ENCODE data around the gene PPP2R5C. TPM values are rescaled to one million over a fixed set of nuclear protein-coding genes. Genes with fewer than 3 reads are reported as not detected.

The PPP2R5C gene
- polyA plus RNA-seq, 3 donors, result 61.9 to 72.5 (median 64.0) TPM

DNA sequence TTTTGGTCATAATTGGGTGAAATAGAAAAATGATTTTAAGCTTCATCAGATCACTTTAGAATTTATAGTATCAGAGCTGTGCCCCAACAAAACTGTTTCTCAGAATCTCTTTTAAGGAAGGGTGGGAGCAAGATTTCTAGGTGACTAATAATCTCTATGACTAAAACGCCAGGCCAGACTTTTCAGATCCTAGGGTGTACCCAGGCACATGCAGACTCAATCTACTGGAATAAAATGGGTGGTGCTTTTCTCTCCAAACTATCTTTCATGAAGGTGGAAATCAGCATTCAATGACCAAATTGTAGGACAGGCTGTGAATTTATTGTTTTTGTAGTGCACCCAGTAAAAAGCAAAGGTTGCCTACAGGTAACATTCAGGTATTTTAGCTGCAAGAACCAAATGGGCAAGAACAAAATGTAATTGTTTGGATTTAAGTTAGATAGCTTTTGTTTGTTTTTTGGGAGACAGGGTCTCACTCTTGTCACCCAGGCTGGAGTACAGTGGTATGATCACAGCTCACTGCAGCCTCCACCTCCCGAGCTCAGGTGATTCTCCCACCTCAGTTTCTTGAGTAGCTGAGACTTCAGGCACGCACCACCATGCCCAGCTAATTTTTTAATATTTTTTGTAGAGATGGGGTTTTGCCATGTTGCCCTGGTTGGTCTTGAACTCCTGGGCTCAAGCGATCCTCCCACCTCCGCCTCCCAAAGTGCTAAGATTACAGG lies 49.5 kb downstream of the PPP2R5C start:
- TF ChIP-seq, protein P1, sequence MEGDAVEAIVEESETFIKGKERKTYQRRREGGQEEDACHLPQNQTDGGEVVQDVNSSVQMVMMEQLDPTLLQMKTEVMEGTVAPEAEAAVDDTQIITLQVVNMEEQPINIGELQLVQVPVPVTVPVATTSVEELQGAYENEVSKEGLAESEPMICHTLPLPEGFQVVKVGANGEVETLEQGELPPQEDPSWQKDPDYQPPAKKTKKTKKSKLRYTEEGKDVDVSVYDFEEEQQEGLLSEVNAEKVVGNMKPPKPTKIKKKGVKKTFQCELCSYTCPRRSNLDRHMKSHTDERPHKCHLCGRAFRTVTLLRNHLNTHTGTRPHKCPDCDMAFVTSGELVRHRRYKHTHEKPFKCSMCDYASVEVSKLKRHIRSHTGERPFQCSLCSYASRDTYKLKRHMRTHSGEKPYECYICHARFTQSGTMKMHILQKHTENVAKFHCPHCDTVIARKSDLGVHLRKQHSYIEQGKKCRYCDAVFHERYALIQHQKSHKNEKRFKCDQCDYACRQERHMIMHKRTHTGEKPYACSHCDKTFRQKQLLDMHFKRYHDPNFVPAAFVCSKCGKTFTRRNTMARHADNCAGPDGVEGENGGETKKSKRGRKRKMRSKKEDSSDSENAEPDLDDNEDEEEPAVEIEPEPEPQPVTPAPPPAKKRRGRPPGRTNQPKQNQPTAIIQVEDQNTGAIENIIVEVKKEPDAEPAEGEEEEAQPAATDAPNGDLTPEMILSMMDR (IDR thresholded peaks at IDR 0.05), result no peak
- H3K9me3 Mint-ChIP-seq, result no peaks in the 10 kb centered on the region
- no peak overlapping the region for H2AFZ ChIP-seq (ENCODE audit: insufficient read depth, low read depth, low read length, poor library complexity, severe bottlenecking)
- DNase-seq, result peak; percentile 63 to 79 (median 77)
- peaks cover 26 to 38% of the 10 kb centered on the region in 2 donors for H3K36me3 Mint-ChIP-seq
- H3K27ac Mint-ChIP-seq, result peak overlapping the region; percentile 99 to 100 (median 100)
- H3K4me3 Mint-ChIP-seq, result peak overlapping the region; percentile 89 to 95
- WGBS (ENCODE audit: insufficient coverage), result no CpG with 5 or more reads among the region's 5 CpGs
- H4K20me1 ChIP-seq (ENCODE audit: insufficient read depth, low read length), result peaks cover 13% of the 10 kb centered on the region
- peaks cover 29% of the 10 kb centered on the region for H3K4me1 Mint-ChIP-seq
- intact Hi-C loops (cut with micrococcal nuclease), result loop anchor here in 1 of 2 donors (2.0 to 5.0 kb wide), 2 partner anchors 14 to 104 kb away; no protein-coding TSS in a partner anchor
- peaks cover 12 to 22% of the 10 kb centered on the region in 2 donors for H3K4me1 ChIP-seq (ENCODE audit: control insufficient read depth in 1 of 2, insufficient read depth in 2 of 2, low read length in 2 of 2)
- H3K27me3 ChIP-seq (ENCODE audit: control insufficient read depth in 2 of 2, insufficient read depth in 2 of 2, low read length in 2 of 2), result no peaks in the 10 kb centered on the region
- H3K4me3 ChIP-seq (replicated peaks in 1 of 3; ENCODE audit: low read depth in 2 of 3, low read length in 3 of 3), result peak overlapping the region; percentile 73 to 99 (median 86)
- peaks cover 0 to 1% (median 0%) of the 10 kb centered on the region in 3 donors for H3K27me3 Mint-ChIP-seq (ENCODE audit: low read depth in 3 of 3)
- no peaks in the 10 kb centered on the region for H3K9me3 ChIP-seq (replicated peaks in 1 of 2; ENCODE audit: control insufficient read depth in 1 of 2, insufficient read depth in 1 of 2, low read length in 2 of 2)
- peaks cover 60% of the 10 kb centered on the region for H3K79me2 ChIP-seq (ENCODE audit: insufficient read depth, low read length)
- peaks cover 11 to 16% of the 10 kb centered on the region in 2 donors for H3K36me3 ChIP-seq (replicated peaks in 1 of 2; ENCODE audit: control insufficient read depth in 1 of 2, insufficient read depth in 2 of 2, low read length in 2 of 2)
- peak overlapping the region; percentile 38 to 99 for H3K27ac ChIP-seq (ENCODE audit: low read depth in 1 of 2, low read length in 2 of 2)
- H3K4me2 ChIP-seq (replicated peaks; ENCODE audit: extremely low read depth, low read length, poor library complexity, severe bottlenecking), result peak overlapping the region; percentile 86
- H3K9ac ChIP-seq (ENCODE audit: insufficient read depth, low read length, poor library complexity, severe bottlenecking), result peak overlapping the region; percentile 92

DNA sequence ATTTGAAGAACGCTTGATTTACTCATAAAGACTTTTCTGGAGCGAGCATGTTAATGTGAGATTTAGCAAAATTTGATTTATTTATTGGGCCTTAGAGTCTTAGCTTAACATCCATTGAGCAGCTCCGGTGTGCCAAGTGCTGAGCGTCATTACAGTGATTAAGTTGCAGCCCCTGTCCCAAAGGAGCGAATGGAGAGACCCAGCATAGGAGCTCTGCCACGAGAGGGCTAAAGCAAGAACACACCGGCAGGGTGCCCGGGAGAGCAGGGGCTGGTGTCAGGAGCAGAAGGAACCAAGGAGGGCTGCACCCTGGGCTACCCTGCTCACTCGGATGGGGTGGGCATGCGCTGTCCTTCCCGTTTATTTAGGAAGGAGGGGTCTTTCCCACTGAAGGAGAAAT lies 50.6 kb downstream of the PPP2R5C start:
- H3K36me3 Mint-ChIP-seq, result peaks cover 29 to 41% of the 10 kb centered on the region in 2 donors
- Histone ChIP-seq H3K4me1 (ENCODE audit: control insufficient read depth in 1 of 2, insufficient read depth in 2 of 2, low read length in 2 of 2) (peaks cover 12 to 22% of the 10 kb centered on the region in 2 donors), H3K4me3 (replicated peaks in 1 of 3; ENCODE audit: low read depth in 2 of 3, low read length in 3 of 3) (peak overlapping the region in 1 of 3 experiments; percentile 86), H2AFZ (ENCODE audit: insufficient read depth, low read depth, low read length, poor library complexity, severe bottlenecking) (no peak overlapping the region), H3K27ac (ENCODE audit: low read depth in 1 of 2, low read length in 2 of 2) (peak overlapping the region in 1 of 2 donors; percentile 99), H3K79me2 (ENCODE audit: insufficient read depth, low read length) (peaks cover 68% of the 10 kb centered on the region), H3K36me3 (replicated peaks in 1 of 2; ENCODE audit: control insufficient read depth in 1 of 2, insufficient read depth in 2 of 2, low read length in 2 of 2) (peaks cover 11 to 16% of the 10 kb centered on the region in 2 donors), H3K4me2 (replicated peaks; ENCODE audit: extremely low read depth, low read length, poor library complexity, severe bottlenecking) (peak overlapping the region; percentile 86), H3K9me3 (replicated peaks in 1 of 2; ENCODE audit: control insufficient read depth in 1 of 2, insufficient read depth in 1 of 2, low read length in 2 of 2) (no peaks in the 10 kb centered on the region), H3K27me3 (ENCODE audit: control insufficient read depth in 2 of 2, insufficient read depth in 2 of 2, low read length in 2 of 2) (no peaks in the 10 kb centered on the region), H4K20me1 (ENCODE audit: insufficient read depth, low read length) (peaks cover 15% of the 10 kb centered on the region), H3K9ac (ENCODE audit: insufficient read depth, low read length, poor library complexity, severe bottlenecking) (no peak overlapping the region)
- 92% methylated on average over 8 of the region's 11 CpGs for WGBS (ENCODE audit: insufficient coverage)
- peak overlapping the region in 1 of 2 donors; percentile 29 for H3K4me3 Mint-ChIP-seq
- intact Hi-C loops (cut with micrococcal nuclease), result loop anchor here in 1 of 2 donors (5.0 kb wide), 1 partner anchor 105 kb away; no protein-coding TSS in a partner anchor
- H3K27ac Mint-ChIP-seq, result peak overlapping the region; percentile 27 to 99 (median 80)
- H3K27me3 Mint-ChIP-seq (ENCODE audit: low read depth in 3 of 3), result peaks cover 0 to 1% (median 0%) of the 10 kb centered on the region in 3 donors
- TF ChIP-seq, protein P1 (IDR thresholded peaks at IDR 0.05), result no peak
- H3K4me1 Mint-ChIP-seq, result peaks cover 31% of the 10 kb centered on the region
- no peak for DNase-seq
- no peaks in the 10 kb centered on the region for H3K9me3 Mint-ChIP-seq

Measured in CD14-positive monocyte (primary cell).